ENCODE results near the gene TMEM131. TPM values are rescaled to one million over a fixed set of nuclear protein-coding genes. Genes with fewer than 3 reads are reported as not detected.

The TMEM131 gene
- total RNA-seq, 4 donors from 2014 or later: 39.0 to 58.5 (median 41.3) TPM

DNA sequence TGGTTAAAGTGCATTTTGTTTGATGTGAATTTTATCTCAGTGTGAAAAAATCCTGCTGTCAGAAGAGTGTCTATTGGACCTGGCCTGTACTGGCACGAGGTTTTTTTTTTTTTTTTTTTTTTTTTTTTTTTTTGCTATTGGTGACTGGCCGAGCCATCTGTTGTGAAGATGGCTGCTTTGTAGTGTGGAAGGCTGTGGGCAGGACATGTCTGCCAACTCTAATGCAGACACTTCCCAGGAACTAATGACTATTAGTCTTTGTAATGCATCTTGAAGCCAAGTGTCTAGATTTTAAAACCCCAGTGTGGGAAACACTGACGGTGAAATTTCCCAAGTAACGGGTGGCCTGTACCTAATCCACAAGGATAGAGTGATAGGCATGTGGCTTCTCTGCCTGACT is 248.0 kb downstream of the TMEM131 start:
- Histone ChIP-seq H3K9me3 (peaks cover 0 to 7% (median 0%) of the 10 kb centered on the region in 4 donors), H3K27ac (no peak overlapping the region), H3K4me3 (no peak overlapping the region), H3K36me3 (peaks cover 0 to 40% (median 3%) of the 10 kb centered on the region in 3 donors), H3K4me1 (no peaks in the 10 kb centered on the region), H3K27me3 (no peaks in the 10 kb centered on the region)
- TF ChIP-seq, protein P1, sequence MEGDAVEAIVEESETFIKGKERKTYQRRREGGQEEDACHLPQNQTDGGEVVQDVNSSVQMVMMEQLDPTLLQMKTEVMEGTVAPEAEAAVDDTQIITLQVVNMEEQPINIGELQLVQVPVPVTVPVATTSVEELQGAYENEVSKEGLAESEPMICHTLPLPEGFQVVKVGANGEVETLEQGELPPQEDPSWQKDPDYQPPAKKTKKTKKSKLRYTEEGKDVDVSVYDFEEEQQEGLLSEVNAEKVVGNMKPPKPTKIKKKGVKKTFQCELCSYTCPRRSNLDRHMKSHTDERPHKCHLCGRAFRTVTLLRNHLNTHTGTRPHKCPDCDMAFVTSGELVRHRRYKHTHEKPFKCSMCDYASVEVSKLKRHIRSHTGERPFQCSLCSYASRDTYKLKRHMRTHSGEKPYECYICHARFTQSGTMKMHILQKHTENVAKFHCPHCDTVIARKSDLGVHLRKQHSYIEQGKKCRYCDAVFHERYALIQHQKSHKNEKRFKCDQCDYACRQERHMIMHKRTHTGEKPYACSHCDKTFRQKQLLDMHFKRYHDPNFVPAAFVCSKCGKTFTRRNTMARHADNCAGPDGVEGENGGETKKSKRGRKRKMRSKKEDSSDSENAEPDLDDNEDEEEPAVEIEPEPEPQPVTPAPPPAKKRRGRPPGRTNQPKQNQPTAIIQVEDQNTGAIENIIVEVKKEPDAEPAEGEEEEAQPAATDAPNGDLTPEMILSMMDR (IDR thresholded peaks at IDR 0.05): no peak
- WGBS, 2 donors: 92 to 94% methylated on average over 4 of the region's 4 CpGs
- DNase-seq (ENCODE audit: low spot score in 2 of 2): no peak

DNA sequence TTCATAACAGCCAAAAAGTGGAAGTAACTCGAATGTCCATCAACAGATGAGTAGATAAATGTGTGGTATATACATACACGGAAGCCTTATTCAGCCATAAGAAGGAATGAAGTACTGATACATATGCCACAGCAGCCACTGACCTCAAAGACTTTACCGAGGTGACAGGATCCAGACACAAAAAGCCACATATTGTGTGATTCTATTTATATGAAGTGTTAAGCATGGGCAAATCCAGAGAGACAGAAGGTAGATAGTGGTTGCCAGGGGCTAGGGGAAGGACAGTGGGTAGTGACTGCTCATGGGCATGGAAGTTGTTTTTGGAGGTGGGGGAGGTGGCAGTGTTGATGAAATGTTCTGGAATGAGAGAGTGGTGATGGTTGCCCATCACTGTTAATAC is 248.5 kb downstream of the TMEM131 start:
- DNase-seq (ENCODE audit: low spot score in 2 of 2): no peak
- H3K4me3 ChIP-seq: no peak overlapping the region
- no peaks in the 10 kb centered on the region for H3K27me3 ChIP-seq
- no peak overlapping the region for H3K27ac ChIP-seq
- TF ChIP-seq EP300 (IDR thresholded peaks at IDR 0.05) (no peak), POLR2A (IDR thresholded peaks at IDR 0.05) (no peak)
- TF ChIP-seq, protein P1 (IDR thresholded peaks at IDR 0.05): no peak
- H3K36me3 ChIP-seq: peaks cover 0 to 40% (median 3%) of the 10 kb centered on the region in 3 donors
- WGBS, 2 donors: 76 to 79% methylated on average over 3 of the region's 3 CpGs
- H3K9me3 ChIP-seq: peaks cover 0 to 7% (median 0%) of the 10 kb centered on the region in 4 donors
- H3K4me1 ChIP-seq: no peaks in the 10 kb centered on the region

DNA sequence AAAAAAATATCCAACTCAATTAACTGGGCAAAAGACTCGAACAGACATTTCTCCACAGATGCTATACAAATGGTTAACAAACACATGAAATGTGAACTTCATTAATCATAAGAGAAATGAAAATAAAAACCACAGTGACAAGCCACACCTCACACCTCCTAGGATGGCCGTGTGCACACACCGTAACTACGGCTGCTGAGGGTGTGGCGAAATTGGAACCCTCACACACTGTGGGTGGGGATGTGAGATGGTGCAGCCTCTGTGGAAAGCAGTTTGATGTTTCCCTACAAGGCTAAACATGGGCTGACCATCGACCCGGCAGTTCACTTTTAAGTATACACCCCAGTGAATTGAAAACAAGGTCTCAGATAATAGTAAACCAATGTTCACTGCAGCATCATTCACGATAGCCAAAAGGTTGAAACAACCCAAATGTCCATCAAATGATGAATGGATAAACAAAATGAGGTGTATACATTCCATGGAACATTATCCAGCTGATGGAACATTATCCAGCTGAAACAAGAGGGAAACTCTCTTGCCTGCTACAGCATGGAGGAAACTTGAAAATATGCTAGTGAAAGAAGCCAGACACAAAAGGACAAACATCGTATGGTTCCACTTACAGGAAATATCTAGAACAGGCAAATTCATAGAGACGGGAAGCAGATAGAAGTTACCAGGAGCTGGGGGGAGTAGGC is 250.1 kb downstream of the TMEM131 start:
- no peak for TF ChIP-seq POLR2A (IDR thresholded peaks at IDR 0.05)
- TF ChIP-seq, protein P1 (IDR thresholded peaks at IDR 0.05): no peak
- no peak for TF ChIP-seq EP300 (IDR thresholded peaks at IDR 0.05)
- Histone ChIP-seq H3K9me3 (peaks cover 0 to 7% (median 0%) of the 10 kb centered on the region in 4 donors), H3K27me3 (no peaks in the 10 kb centered on the region), H3K4me1 (no peaks in the 10 kb centered on the region), H3K4me3 (no peak overlapping the region), H3K36me3 (peaks cover 0 to 25% (median 3%) of the 10 kb centered on the region in 3 donors), H3K27ac (no peak overlapping the region)
- no peak for DNase-seq (ENCODE audit: low spot score in 2 of 2)
- WGBS, 2 donors: 71 to 74% methylated on average over 10 of the region's 10 CpGs

DNA sequence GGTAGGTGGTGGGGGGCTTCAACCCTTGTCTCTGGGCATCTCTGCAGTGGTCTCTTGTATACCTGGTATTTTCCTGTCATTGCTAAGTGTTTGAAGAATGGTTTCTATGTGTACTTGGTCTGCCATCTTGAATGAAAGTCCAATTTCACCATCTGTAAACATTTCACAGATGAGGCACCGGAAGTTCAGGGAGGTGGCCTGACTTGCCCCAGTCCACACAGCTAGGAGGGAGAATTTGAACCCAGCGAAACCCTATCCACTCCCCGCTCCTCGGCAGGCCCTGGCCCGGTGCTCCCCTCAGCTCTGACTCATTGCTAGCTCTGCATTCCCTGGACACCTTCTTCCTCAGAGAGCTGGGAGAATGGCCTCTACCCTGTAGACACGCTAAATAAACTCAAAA is 251.8 kb downstream of the TMEM131 start:
- no peak for DNase-seq (ENCODE audit: low spot score in 2 of 2)
- H3K4me1 ChIP-seq: no peaks in the 10 kb centered on the region
- peaks cover 0 to 7% (median 0%) of the 10 kb centered on the region in 4 donors for H3K9me3 ChIP-seq
- no peak for TF ChIP-seq EP300 (IDR thresholded peaks at IDR 0.05)
- TF ChIP-seq, protein P1 (IDR thresholded peaks at IDR 0.05): no peak
- no peak for TF ChIP-seq POLR2A (IDR thresholded peaks at IDR 0.05)
- H3K27ac ChIP-seq: no peak overlapping the region
- WGBS, 2 donors: 92 to 95% methylated on average over 6 of the region's 6 CpGs
- H3K36me3 ChIP-seq: peaks cover 0 to 20% (median 3%) of the 10 kb centered on the region in 3 donors
- H3K27me3 ChIP-seq: no peaks in the 10 kb centered on the region
- H3K4me3 ChIP-seq: no peak overlapping the region

DNA sequence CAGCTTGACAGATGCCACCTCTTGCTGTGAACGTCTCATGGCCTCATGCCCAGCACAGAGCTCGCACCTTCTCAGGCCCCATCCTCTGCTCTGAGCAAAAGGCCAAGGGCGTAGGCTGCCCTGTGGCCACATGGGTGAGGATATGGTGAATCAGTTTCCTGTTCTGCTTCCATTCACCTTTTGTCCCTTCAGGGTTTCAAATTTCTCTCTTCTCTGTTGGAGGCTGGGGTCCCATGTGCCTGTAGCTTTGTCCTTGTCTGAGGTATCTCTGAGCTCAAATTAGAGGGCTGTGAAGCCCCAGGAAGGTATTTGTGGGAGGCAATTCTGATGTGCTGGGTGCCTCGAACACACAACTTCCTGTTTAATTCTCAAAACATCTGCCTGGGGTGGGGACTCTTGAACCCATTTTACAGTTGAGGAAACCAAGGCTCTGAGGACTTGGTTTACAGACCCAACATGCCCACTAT is 253.3 kb downstream of the TMEM131 start:
- no peak for DNase-seq (ENCODE audit: low spot score in 2 of 2)
- no peaks in the 10 kb centered on the region for H3K27me3 ChIP-seq
- 71 to 74% methylated on average over 4 of the region's 4 CpGs for WGBS, 2 donors
- no peak overlapping the region for H3K4me3 ChIP-seq
- TF ChIP-seq EP300 (IDR thresholded peaks at IDR 0.05) (no peak), POLR2A (IDR thresholded peaks at IDR 0.05) (no peak)
- TF ChIP-seq, protein P1 (IDR thresholded peaks at IDR 0.05): no peak
- H3K27ac ChIP-seq: no peak overlapping the region
- H3K9me3 ChIP-seq: peaks cover 0 to 7% (median 0%) of the 10 kb centered on the region in 4 donors
- H3K4me1 ChIP-seq: no peaks in the 10 kb centered on the region
- peaks cover 0 to 20% (median 3%) of the 10 kb centered on the region in 3 donors for H3K36me3 ChIP-seq
